Fibroblast of the aortic adventitia (primary cell): ENCODE results near the gene CCDC195. TPM values are rescaled to one million over a fixed set of nuclear protein-coding genes. Genes with fewer than 3 reads are reported as not detected.
"Not testable (repeated sequence)": the region's sequence is repeated elsewhere in the genome, so short reads cannot be mapped to it uniquely, and the experiment has no call there.

Experiments
- DNase-seq: peaks from one replicate; pipeline ENCODE4 v3.0.0-alpha.2; 2010; ENCODE audit warnings: low read depth
- H3K4me3 ChIP-seq: 2 replicates; pipeline ENCODE4 v1.5.1; 2011; ENCODE audit warnings: low read depth, mild to moderate bottlenecking, control low read depth, low read length, moderate library complexity
- total RNA-seq: library from RNA; depleted of rRNA; stranded (reverse); fragments of >200 nt; gene quantifications from 2 replicates; pipeline ENCODE4 v1.2.3, GENCODE V29; 2012; ENCODE audit warnings: low replicate concordance
- TF ChIP-seq, protein P1 (sequence below): IDR thresholded peaks from 2 replicates; pipeline ENCODE4 v1.5.1; 2011; ENCODE audit warnings: mild to moderate bottlenecking, low read length, control low read depth, inconsistent platforms; ENCODE audit not compliant: insufficient read depth

CCDC195 gene
- total RNA-seq, 1 donor: not detected

DNA sequence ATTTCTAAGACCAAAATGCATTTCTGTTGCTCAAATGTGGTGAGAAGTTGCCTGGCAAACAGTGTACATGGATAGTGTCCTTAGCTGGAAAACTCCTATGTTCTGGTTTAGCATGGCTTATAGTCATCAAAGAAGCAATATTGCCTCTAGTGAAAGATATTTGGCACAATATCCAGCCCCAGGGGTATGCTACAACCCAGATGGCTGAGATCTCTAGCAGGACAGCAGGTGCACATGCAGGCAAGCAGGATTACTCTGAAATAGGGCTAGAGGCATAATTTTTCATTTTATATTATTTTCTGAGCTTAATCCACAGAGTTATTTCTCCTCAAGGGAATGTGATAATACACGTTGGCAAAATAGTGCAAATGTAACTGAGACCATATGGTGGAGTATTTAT is 34.0 kb downstream of the CCDC195 start:
- TF ChIP-seq, protein P1, sequence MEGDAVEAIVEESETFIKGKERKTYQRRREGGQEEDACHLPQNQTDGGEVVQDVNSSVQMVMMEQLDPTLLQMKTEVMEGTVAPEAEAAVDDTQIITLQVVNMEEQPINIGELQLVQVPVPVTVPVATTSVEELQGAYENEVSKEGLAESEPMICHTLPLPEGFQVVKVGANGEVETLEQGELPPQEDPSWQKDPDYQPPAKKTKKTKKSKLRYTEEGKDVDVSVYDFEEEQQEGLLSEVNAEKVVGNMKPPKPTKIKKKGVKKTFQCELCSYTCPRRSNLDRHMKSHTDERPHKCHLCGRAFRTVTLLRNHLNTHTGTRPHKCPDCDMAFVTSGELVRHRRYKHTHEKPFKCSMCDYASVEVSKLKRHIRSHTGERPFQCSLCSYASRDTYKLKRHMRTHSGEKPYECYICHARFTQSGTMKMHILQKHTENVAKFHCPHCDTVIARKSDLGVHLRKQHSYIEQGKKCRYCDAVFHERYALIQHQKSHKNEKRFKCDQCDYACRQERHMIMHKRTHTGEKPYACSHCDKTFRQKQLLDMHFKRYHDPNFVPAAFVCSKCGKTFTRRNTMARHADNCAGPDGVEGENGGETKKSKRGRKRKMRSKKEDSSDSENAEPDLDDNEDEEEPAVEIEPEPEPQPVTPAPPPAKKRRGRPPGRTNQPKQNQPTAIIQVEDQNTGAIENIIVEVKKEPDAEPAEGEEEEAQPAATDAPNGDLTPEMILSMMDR: no peak
- DNase-seq: no peak
- no peak overlapping the region for H3K4me3 ChIP-seq

GRCh38 chr2:224671731-224672130 is 44.4 kb downstream of the CCDC195 start:
- TF ChIP-seq, protein P1: no peak
- H3K4me3 ChIP-seq: no peak overlapping the region
- DNase-seq: no peak

GRCh38 chr2:224670203-224670602 is 46.0 kb downstream of the CCDC195 start:
- TF ChIP-seq, protein P1: no peak

GRCh38 chr2:224669449-224669848 is 46.7 kb downstream of the CCDC195 start:
- TF ChIP-seq, protein P1: no peak
- DNase-seq: no peak
- no peak overlapping the region for H3K4me3 ChIP-seq

More at GRCh38 chr2:224670203-224670602, 46.0 kb downstream of the CCDC195 start:
- DNase-seq: no peak
- no peak overlapping the region for H3K4me3 ChIP-seq

DNA sequence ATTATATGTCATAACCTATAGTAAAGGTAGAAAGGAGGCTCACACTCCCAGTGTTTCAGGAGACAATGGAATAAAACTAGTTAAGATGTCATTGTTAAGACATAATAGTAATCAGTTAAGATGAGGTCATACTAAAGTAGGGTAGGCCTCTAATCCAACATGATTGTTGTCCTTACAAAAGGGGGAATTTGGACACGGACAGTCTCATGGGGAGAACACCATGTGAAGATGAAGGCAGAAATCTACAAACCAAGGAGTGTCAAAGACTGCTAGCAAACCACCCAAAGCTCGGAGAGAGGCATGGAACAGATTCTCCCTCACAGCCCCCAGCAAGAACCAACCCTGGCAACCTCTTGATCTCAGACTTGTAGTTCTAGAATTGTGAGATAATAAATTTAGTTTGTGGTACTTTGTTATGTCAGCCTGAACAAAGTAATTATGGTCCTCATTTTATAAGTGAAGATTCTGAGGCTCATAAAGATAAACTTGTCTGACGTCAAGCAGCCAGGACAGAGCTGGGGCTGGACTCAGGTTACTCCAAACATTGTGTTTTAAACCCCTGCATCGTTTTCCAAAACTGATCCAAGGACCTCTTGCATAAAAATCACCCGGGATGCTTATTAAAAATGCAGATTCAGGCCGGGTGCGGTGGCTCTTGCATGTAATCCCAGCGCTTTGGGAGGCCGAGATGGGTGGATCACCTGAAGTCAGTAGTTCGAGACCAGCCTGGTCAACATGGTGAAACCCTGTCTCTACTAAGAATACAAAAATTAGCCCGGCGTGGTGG is 47.8 kb downstream of the CCDC195 start:
- TF ChIP-seq, protein P1: no peak
- H3K4me3 ChIP-seq: no peak overlapping the region
- no peak for DNase-seq

DNA sequence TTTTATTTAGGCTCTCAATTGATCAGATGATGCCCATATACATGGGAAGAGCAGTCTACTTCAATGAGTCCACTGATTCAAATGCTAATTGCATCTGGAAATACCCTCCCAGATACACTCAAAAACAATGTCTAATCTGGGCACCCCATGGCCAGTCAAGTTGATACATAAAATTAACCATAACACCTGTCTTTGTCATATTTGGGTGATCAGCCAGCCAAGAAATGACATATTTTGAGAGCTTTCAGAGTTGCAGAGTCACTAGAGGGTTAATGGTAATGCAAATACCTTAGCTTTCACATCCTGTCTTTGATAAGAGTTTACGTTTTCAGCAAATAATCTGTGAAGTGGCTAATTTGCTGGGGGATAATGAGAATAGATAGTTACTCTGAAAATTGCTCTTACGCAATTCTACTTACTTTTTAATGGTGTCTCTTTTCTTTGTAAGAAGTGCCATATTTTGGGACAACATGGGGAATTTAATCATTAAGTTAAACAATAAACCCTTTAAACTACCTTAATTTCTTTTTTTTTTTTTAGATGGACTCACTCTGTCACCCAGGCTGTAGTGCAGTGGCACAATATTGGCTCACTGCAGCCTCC is 49.1 kb downstream of the CCDC195 start:
- TF ChIP-seq, protein P1: no peak
- H3K4me3 ChIP-seq: no peak overlapping the region
- no peak for DNase-seq

GRCh38 chr2:224663322-224663721 is 52.8 kb downstream of the CCDC195 start:
- not testable (repeated sequence) for DNase-seq, H3K4me3 ChIP-seq

DNA sequence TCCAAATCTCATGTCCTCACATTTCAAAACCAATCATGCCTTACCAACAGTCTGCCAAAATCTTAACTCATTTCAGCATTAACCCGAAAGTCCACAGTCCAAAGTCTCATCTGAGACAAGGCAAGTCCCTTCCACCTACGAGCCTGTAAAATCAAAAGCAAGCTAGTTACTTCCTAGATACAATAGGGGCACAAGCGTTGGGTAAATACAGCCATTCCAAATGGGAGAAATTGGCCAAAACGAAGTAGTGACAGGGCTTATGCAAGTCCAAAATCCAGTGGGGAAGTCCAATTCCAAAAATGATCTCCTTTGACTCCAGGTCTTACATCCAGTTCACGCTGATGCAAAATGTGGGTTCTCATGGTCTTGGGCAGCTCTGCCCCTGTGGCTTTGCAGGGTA is 54.5 kb downstream of the CCDC195 start:
- H3K4me3 ChIP-seq: not testable (repeated sequence)

More for the DNA sequence above, 54.5 kb downstream of the CCDC195 start:
- not testable (repeated sequence) for DNase-seq
